GM23338 (cell line): Measurements from ENCODE around the gene HAPLN3. TPM values are rescaled to one million over a fixed set of nuclear protein-coding genes. Genes with fewer than 3 reads are reported as not detected.

Experiments
- ATAC-seq: fragments of 200-7000 bp; cut with Tn5 transposase; 3 replicates; pipeline ENCODE4 v1.9.1; 2020
- DNase-seq: peaks from one replicate; pipeline ENCODE4 v3.0.0-alpha.2; 2015; ENCODE audit warnings: low spot score
- H2AFZ ChIP-seq: fragments of 200-600 bp; sonication (generic); 2 replicates; pipeline ENCODE4 v1.8.0; 2016; ENCODE audit warnings: antibody characterized with exemption, mild to moderate bottlenecking, moderate library complexity
- H3F3A ChIP-seq: fragments of 200-600 bp; sonication (generic); replicated peaks from 2 replicates; pipeline ENCODE4 v1.8.0; 2017; ENCODE audit warnings: antibody characterized with exemption, mixed run types, low read depth
- H3K27ac ChIP-seq: fragments of 200-600 bp; sonication (generic); 2 replicates; pipeline ENCODE4 v1.6.1; 2016; ENCODE audit warnings: low read depth
- H3K27me3 ChIP-seq: fragments of 200-600 bp; sonication (generic); 2 replicates; pipeline ENCODE4 v1.8.0; 2016; ENCODE audit warnings: mild to moderate bottlenecking, mixed run types, moderate library complexity; ENCODE audit not compliant: insufficient read depth
- H3K36me3 ChIP-seq: fragments of 200-600 bp; sonication (generic); 2 replicates; pipeline ENCODE4 v1.8.0; 2016; ENCODE audit warnings: mild to moderate bottlenecking; ENCODE audit not compliant: insufficient read depth
- H3K4me1 ChIP-seq: fragments of 200-600 bp; sonication (generic); 2 replicates; pipeline ENCODE4 v1.8.0; 2016; ENCODE audit warnings: mild to moderate bottlenecking, moderate library complexity; ENCODE audit not compliant: insufficient read depth
- H3K4me2 ChIP-seq: fragments of 200-600 bp; sonication (generic); 2 replicates; pipeline ENCODE4 v1.7.1; 2017; ENCODE audit warnings: mixed run types
- H3K4me3 ChIP-seq: fragments of 200-600 bp; sonication (generic); 2 replicates; pipeline ENCODE4 v1.6.1; 2016; ENCODE audit warnings: mixed run types
- H3K79me2 ChIP-seq: fragments of 200-600 bp; sonication (generic); replicated peaks from 2 replicates; pipeline ENCODE4 v1.8.0; 2017; ENCODE audit warnings: mild to moderate bottlenecking; ENCODE audit not compliant: insufficient read depth
- H3K9me2 ChIP-seq: fragments of 200-600 bp; sonication (generic); 2 replicates; pipeline ENCODE4 v1.8.0; 2017; ENCODE audit not compliant: insufficient read depth
- H4K20me1 ChIP-seq: fragments of 200-600 bp; sonication (generic); replicated peaks from 2 replicates; pipeline ENCODE4 v1.8.0; 2017; ENCODE audit warnings: mild to moderate bottlenecking; ENCODE audit not compliant: insufficient read depth
- H3K27ac Mint-ChIP-seq: 2 replicates; pipeline ENCODE4 v1.8.0; 2020; ENCODE audit warnings: inconsistent platforms, mild to moderate bottlenecking, moderate library complexity, mixed read lengths
- H3K27me3 Mint-ChIP-seq: 3 replicates; pipeline ENCODE4 v1.8.0; 2022; ENCODE audit warnings: low read depth, mild to moderate bottlenecking, moderate library complexity, mixed read lengths, inconsistent platforms; ENCODE audit not compliant: insufficient read depth, poor library complexity
- H3K36me3 Mint-ChIP-seq: 3 replicates; pipeline ENCODE4 v1.8.0; 2021; ENCODE audit warnings: low read depth, mild to moderate bottlenecking, inconsistent platforms, moderate library complexity, mixed read lengths
- H3K4me1 Mint-ChIP-seq: 3 replicates; pipeline ENCODE4 v1.8.0; 2020; ENCODE audit warnings: mild to moderate bottlenecking, inconsistent platforms, mixed read lengths
- H3K4me3 Mint-ChIP-seq: 3 replicates; pipeline ENCODE4 v1.8.0; 2021; ENCODE audit warnings: moderate library complexity, mild to moderate bottlenecking, inconsistent platforms, mixed read lengths
- H3K9me3 Mint-ChIP-seq: 3 replicates; pipeline ENCODE4 v1.8.0; 2020; ENCODE audit warnings: moderate library complexity, mild to moderate bottlenecking, inconsistent platforms, mixed read lengths
- CREB1 ChIP-seq: fragments of 250-450 bp; sonication (Bioruptor Pico); IDR thresholded peaks from 2 replicates; pipeline ENCODE4 v1.5.0; 2020; ENCODE audit warnings: low read depth, mild to moderate bottlenecking, moderate library complexity
- CTCF ChIP-seq, 2 experiments: fragments of 200-600 bp in 1 of 2; sonication (generic) in 1 of 2; conservative IDR thresholded peaks; 2 replicates each; pipeline versions ENCODE4 v1.5.1 to v1.6.1; 2016 to 2017; ENCODE audit warnings: antibody characterized with exemption in 2 of 2, low read depth in 2 of 2, mild to moderate bottlenecking in 2 of 2, moderate library complexity in 1 of 2
- ETS1 ChIP-seq: IDR thresholded peaks from 2 replicates; pipeline ENCODE4 v1.6.1; 2016; ENCODE audit warnings: antibody characterized with exemption
- EZH2 ChIP-seq: fragments of 200-600 bp; sonication (generic); IDR thresholded peaks from one replicate; pipeline ENCODE4 v1.8.0; 2017; ENCODE audit warnings: antibody characterized with exemption, mild to moderate bottlenecking, low read depth; ENCODE audit not compliant: unreplicated experiment
- EZH2phosphoT487 ChIP-seq: fragments of 200-600 bp; sonication (generic); IDR thresholded peaks from one replicate; pipeline ENCODE4 v1.8.1; 2018; ENCODE audit warnings: antibody characterized with exemption; ENCODE audit not compliant: unreplicated experiment
- JUNB ChIP-seq: IDR thresholded peaks from one replicate; pipeline ENCODE4 v1.6.1; 2016; ENCODE audit warnings: antibody characterized with exemption; ENCODE audit not compliant: unreplicated experiment
- NANOG ChIP-seq: IDR thresholded peaks from 2 replicates; pipeline ENCODE4 v1.6.1; 2016; ENCODE audit warnings: antibody characterized with exemption, borderline replicate concordance
- REST ChIP-seq: IDR thresholded peaks from one replicate; pipeline ENCODE4 v1.6.1; 2018; ENCODE audit warnings: antibody characterized with exemption; ENCODE audit not compliant: unreplicated experiment
- STAT1 ChIP-seq: IDR thresholded peaks from one replicate; pipeline ENCODE4 v1.6.1; 2016; ENCODE audit warnings: antibody characterized with exemption; ENCODE audit not compliant: unreplicated experiment
- ZNF114 ChIP-seq: fragments of 250-450 bp; sonication (Bioruptor Pico); IDR thresholded peaks from 2 replicates; pipeline ENCODE4 v1.5.0; 2020; ENCODE audit warnings: mild to moderate bottlenecking, moderate library complexity
- ZNF331 ChIP-seq: fragments of 250-450 bp; sonication (Bioruptor Pico); IDR thresholded peaks from 2 replicates; pipeline ENCODE4 v1.5.0; 2020; ENCODE audit warnings: low read depth, mild to moderate bottlenecking, moderate library complexity
- polyA plus RNA-seq: library from polyadenylated mRNA; unstranded; fragments of >200 nt; fragmentation: Nextera tagmentation; extraction: Ambion mirVana; gene quantifications from 2 replicates; pipeline ENCODE4 v1.2.1, GENCODE V29; 2016
- total RNA-seq: library from RNA; depleted of rRNA; stranded (reverse); fragments of >200 nt; shearing (Covaris generic); gene quantifications from 2 replicates; pipeline ENCODE4 v1.2.3, GENCODE V29; 2014

Gene HAPLN3
- total and polyA plus RNA-seq, 2 experiments from 2014 or later: 22.7 to 62.6 TPM

- TF ChIP-seq REST: no peak
- no peak for TF ChIP-seq STAT1
- TF ChIP-seq CTCF (conservative IDR thresholded peaks at IDR 0.05; ENCODE audit: low read depth in 2 of 2): no peak
- TF ChIP-seq NANOG: no peak
- TF ChIP-seq EZH2: no peak
- no peak for TF ChIP-seq ZNF331 (CRISPR knock-in tag)
- TF ChIP-seq JUNB: no peak
- TF ChIP-seq ETS1: no peak
- no peak for TF ChIP-seq CREB1 (CRISPR knock-in tag)
Measured at GRCh38 chr15:88860212-88860611, 35.1 kb downstream of the HAPLN3 start (continued).

GRCh38 chr15:88859550-88859949, 35.8 kb downstream of the HAPLN3 start:
- Mint-ChIP-seq H3K27me3 (peaks cover 1% of the 10 kb centered on the region), H3K9me3 (peaks cover 16% of the 10 kb centered on the region), H3K4me3 (no peak overlapping the region), H3K27ac (no peak overlapping the region), H3K36me3 (peaks cover 6% of the 10 kb centered on the region; the same call in 2 of the 3 replicates), H3K4me1 (no peaks in the 10 kb centered on the region)
- Histone ChIP-seq H3K9me2 (no peaks in the 10 kb centered on the region), H3K4me3 (no peak overlapping the region), H4K20me1 (no peaks in the 10 kb centered on the region), H3K4me2 (no peak overlapping the region), H3F3A (no peaks in the 10 kb centered on the region), H3K27ac (no peak overlapping the region), H3K27me3 (no peaks in the 10 kb centered on the region), H3K79me2 (no peaks in the 10 kb centered on the region), H2AFZ (no peak overlapping the region), H3K4me1 (no peaks in the 10 kb centered on the region), H3K36me3 (no peaks in the 10 kb centered on the region)
- DNase-seq (no peak), ATAC-seq (no peak)
- no peak for TF ChIP-seq ZNF114 (CRISPR knock-in tag)
- TF ChIP-seq REST: no peak
- no peak for TF ChIP-seq JUNB
- TF ChIP-seq CTCF (conservative IDR thresholded peaks at IDR 0.05; ENCODE audit: low read depth in 2 of 2): no peak
- no peak for TF ChIP-seq STAT1
- TF ChIP-seq EZH2phosphoT487: no peak
- no peak for TF ChIP-seq ETS1
